BE2C (cell line): ENCODE results near the gene CES4A.
"Not testable (repeated sequence)": the region's sequence is repeated elsewhere in the genome, so short reads cannot be mapped to it uniquely, and the experiment has no call there.

Experiments
- DNase-seq: peaks from one replicate; pipeline ENCODE4 v3.0.0-alpha.2; 2020
- H3K27me3 ChIP-seq: fragments of 250-450 bp; sonication (Bioruptor Pico); 2 replicates; pipeline ENCODE4 v1.5.1; 2020; ENCODE audit warnings: mild to moderate bottlenecking
- H3K36me3 ChIP-seq: fragments of 250-450 bp; sonication (Bioruptor Pico); 2 replicates; pipeline ENCODE4 v1.5.1; 2020; ENCODE audit warnings: mild to moderate bottlenecking
- H3K4me1 ChIP-seq: fragments of 250-450 bp; sonication (Bioruptor Pico); 2 replicates; pipeline ENCODE4 v1.5.1; 2020
- H3K4me3 ChIP-seq: 2 replicates; pipeline ENCODE4 v1.5.1; 2011; ENCODE audit warnings: low read depth, low read length
- H3K9me3 ChIP-seq: fragments of 250-450 bp; sonication (Bioruptor Pico); 2 replicates; pipeline ENCODE4 v1.5.1; 2020
- CTCF ChIP-seq: IDR thresholded peaks from 2 replicates; pipeline ENCODE4 v1.5.1; 2012; ENCODE audit warnings: mild to moderate bottlenecking, low read depth, low read length

Gene CES4A

GRCh38 chr16:66972983-66973382, 15.4 kb upstream of the CES4A start:
- no peaks in the 10 kb centered on the region for H3K9me3 ChIP-seq
- DNase-seq: no peak
- TF ChIP-seq CTCF: no peak
- H3K4me1 ChIP-seq: peaks cover 8% of the 10 kb centered on the region; the same call in 1 of the 2 replicates
- no peaks in the 10 kb centered on the region for H3K36me3 ChIP-seq
- H3K27me3 ChIP-seq: no peaks in the 10 kb centered on the region
- no peak overlapping the region for H3K4me3 ChIP-seq

DNA sequence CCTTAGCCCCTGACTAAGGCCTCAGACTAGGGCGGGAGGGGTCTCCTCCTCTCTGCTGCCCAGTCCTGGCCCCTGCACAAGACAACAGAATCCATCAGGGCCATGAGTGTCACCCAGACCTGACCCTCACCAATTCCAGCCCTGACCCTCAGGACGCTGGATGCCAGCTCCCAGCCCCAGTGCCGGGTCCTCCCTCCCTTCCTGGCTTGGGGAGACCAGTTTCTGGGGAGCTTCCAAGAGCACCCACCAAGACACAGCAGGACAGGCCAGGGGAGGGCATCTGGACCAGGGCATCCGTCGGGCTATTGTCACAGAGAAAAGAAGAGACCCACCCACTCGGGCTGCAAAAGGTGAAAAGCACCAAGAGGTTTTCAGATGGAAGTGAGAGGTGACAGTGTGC, 14.7 kb upstream of the CES4A start:
- H3K36me3 ChIP-seq: no peaks in the 10 kb centered on the region
- DNase-seq: no peak
- H3K27me3 ChIP-seq: no peaks in the 10 kb centered on the region
- peaks cover 8% of the 10 kb centered on the region; the same call in 1 of the 2 replicates for H3K4me1 ChIP-seq
- H3K4me3 ChIP-seq: no peak overlapping the region
- no peaks in the 10 kb centered on the region for H3K9me3 ChIP-seq
- TF ChIP-seq CTCF: no peak

GRCh38 chr16:66974156-66974931, 14.0 kb upstream of the CES4A start:
- not testable (repeated sequence) for DNase-seq, H3K9me3 ChIP-seq, H3K27me3 ChIP-seq, H3K36me3 ChIP-seq, H3K4me3 ChIP-seq, H3K4me1 ChIP-seq

GRCh38 chr16:66974932-66975246, 13.5 kb upstream of the CES4A start:
- not testable (repeated sequence) for H3K36me3 ChIP-seq, H3K4me1 ChIP-seq, H3K27me3 ChIP-seq, DNase-seq, H3K4me3 ChIP-seq, H3K9me3 ChIP-seq

GRCh38 chr16:66975302-66975893, 13.0 kb upstream of the CES4A start:
- no peak for TF ChIP-seq CTCF
- DNase-seq: no peak
- H3K36me3 ChIP-seq: no peaks in the 10 kb centered on the region
- no peaks in the 10 kb centered on the region for H3K9me3 ChIP-seq
- H3K4me1 ChIP-seq: peaks cover 8% of the 10 kb centered on the region; the same call in 1 of the 2 replicates
- no peak overlapping the region for H3K4me3 ChIP-seq
- no peaks in the 10 kb centered on the region for H3K27me3 ChIP-seq

DNA sequence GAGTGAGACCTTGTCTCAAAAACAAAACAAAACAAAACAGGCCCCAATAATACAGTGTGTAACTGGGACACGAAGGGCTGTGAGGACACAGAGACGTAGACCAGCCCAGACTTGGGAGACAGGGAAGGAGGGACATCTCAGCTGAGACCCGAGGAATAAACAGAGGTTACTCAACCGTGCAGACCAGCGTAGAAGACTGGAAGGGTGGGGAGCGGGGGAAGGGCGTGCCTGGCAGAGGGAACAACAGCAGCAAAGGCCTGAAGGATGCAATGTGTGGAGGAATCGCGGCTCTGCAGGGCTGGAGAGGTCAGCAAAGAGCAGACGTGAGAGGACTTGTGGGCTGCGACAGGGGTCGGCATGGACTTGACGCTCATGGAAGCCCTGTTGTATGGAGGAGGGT, 11.6 kb upstream of the CES4A start:
- Histone ChIP-seq H3K27me3 (no peaks in the 10 kb centered on the region), H3K9me3 (no peaks in the 10 kb centered on the region), H3K4me1 (peaks cover 8% of the 10 kb centered on the region; the same call in 1 of the 2 replicates), H3K4me3 (no peak overlapping the region), H3K36me3 (no peaks in the 10 kb centered on the region)
- TF ChIP-seq CTCF: no peak
- peak; percentile 38 for DNase-seq

- H3K4me1 ChIP-seq: peaks cover 8% of the 10 kb centered on the region; the same call in 1 of the 2 replicates
- DNase-seq: peak; percentile 92
- H3K9me3 ChIP-seq: no peaks in the 10 kb centered on the region
- no peak overlapping the region for H3K4me3 ChIP-seq
- no peaks in the 10 kb centered on the region for H3K27me3 ChIP-seq
- no peaks in the 10 kb centered on the region for H3K36me3 ChIP-seq
- peak; percentile 95 for TF ChIP-seq CTCF
Measured at GRCh38 chr16:66977341-66978113, 10.9 kb upstream of the CES4A start.
